NCI-H2227 (cell line): ENCODE measurements around the gene RAI14.

ENCODE experiments used
- DNase-seq: peaks from one replicate; lab custom pipeline; 2025; ENCODE audit not compliant: unreplicated experiment; lab: John Stamatoyannopoulos, UW

Gene RAI14

DNA sequence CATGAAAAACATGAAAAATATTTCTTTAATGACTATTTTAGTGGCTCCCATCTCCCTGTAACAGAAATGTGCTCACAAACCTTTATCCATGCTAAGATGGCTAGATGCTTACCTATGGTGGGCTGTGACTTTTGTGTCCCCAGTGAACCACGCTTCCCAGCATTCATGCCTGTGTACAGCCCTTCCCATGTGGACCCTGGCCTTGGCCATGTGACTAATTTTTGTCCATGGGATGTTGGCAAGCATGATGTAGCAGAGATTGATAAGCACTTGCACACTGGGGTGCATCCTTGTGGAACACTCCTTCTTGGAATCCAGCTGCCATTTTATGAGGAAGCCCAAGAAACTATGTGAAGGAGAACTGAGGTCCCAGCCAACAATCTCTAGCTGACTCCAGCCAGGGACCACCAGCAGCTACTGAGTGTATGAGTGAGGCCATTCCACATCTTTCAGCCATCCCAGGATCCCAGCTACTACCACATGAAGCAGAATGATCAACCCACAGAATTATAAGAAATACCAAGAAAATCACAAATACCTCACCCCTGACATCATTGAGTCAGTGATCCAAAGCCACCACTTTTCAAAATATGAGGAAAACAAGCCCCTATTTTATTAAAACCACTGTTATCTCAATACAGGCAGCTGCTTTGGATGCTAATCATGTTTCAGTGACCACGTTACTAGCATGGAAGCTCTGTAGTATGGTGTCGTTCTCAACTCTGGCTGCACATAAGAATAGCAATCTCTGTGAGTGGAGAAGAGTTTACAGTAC lies 16.1 kb upstream of the RAI14 start:
- DNase-seq, result no peak

GRCh38 chr5:34648039-34648839 lies 7.9 kb upstream of the RAI14 start:
- DNase-seq, result no peak

DNA sequence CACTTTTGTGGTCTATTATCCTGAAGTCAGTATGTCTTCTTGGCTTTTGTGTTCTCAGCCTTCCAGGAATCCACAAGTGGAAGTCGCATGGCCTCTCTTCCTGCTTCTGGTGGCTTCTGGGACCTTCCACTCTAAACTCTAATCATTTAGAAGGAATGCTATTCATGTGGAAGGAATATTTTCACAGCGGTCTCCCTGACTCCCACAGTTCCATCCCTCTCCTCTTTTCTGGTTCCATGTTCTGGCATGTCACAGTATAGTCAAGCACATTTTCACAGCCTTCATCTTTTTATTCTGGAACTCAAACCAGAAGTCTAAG lies 7.3 kb upstream of the RAI14 start:
- no peak for DNase-seq

- DNase-seq, result no peak
Observed at GRCh38 chr5:34651791-34652190, 4.3 kb upstream of the RAI14 start.

- no peak for DNase-seq
Observed at GRCh38 chr5:34652466-34652865, 3.7 kb upstream of the RAI14 start.

- no peak for DNase-seq
Observed at GRCh38 chr5:34652914-34653313, 3.2 kb upstream of the RAI14 start.

GRCh38 chr5:34653708-34654107 lies 2.4 kb upstream of the RAI14 start:
- no peak for DNase-seq

- peak; percentile 79 for DNase-seq
Observed at GRCh38 chr5:34655354-34655991, 655 bp upstream of the RAI14 start.

DNA sequence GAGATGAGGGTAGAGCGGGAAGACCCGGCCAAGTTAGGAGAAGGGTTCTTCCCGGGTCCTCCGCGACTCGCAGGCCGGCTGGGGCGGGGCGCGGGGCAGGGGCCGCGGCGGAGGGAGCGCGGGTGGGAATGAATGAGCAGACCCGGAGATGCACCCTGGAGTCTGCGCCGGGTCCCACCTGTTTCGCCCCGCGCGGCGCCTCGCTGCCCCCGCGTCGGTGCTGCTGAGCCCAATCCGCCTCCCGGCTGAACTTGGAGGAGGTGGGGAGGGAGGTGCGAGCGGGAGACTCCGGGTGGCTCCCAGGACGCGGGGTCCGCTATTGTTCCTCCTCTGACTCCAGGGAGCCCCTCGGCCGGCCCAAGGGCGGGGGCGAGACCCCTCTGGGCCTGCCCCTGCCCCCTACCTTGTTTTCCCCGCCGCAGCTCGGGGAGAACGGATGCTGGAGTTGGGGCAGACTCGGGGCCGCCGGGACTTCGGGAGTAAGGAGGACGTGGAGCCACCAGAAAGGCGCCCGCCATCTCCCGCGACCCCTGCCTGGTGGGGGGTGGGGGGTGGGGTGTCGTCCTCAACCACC lies 659 bp downstream of the RAI14 start:
- peak; percentile 56 for DNase-seq

DNA sequence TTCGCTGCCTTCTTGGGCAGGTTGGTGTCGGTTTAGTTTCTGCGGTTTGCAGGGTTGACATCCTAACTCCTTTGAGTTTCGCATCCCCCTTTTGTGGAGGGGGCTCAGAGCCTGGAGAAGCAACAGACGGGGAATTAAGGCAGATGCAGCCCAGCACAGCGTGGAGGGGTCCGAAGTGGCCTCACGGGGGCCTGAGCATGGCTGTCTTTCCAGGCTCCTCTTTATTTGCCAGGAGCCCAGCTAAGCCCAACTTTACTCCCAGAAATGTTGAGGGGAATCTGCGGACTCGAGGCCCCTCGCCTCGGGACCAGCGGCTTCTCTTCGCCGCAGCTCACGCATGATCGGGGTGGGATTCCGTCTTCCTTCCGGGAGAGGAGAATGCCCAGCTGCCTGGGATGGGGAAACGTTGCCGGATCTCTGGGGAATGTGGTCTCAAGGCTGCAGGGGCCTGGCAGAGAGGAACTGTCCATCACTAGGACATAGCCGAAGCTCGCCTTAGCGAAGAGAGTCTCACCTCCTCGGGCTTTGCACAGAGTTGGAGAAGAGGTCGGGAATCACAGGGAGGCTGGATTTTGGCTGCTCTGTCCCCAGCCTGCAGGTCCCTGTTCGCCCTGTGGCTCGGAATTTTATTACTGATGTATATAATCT lies 1.3 kb downstream of the RAI14 start:
- peak; percentile 49 for DNase-seq

DNA sequence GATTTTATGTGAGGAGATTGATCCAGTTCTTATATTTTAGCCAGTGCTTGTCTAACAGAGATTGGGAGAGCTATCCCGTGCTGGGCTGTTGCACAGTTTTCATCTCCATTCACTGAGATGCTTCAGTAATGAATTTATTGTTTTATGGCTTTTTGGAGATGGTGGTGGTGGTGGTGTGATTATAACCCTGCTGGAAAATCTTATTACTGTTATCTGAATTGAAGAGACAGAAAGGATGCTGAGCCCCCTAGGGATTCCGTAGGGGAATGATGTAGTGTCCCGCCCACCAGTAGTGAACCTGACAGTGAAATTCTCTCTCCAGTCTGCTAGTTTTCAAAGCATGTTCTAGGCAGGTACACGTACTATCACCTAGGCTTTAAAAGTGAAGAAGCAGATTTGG lies 1.9 kb downstream of the RAI14 start:
- peak; percentile 53 for DNase-seq

- DNase-seq, result no peak
Observed at GRCh38 chr5:34659168-34659567, 3.0 kb downstream of the RAI14 start.

DNA sequence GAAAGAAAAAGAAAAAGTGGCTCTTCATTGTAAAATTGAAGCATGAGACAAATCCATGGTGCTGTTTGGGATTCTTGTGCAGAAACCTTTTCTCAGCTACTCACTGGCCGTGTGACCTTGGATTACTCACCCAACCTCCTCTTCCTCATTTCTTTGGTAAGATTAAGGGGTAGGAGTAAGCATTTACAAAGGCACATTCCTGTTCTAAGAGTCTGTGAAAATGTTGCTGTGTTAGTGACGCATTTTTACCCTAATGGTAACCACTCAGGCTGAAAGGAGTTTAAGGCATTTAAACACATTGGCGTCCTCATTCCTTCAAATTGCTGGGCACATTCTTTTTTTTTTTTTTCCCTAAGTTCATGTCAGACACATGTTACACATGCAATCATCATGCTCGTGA lies 4.3 kb downstream of the RAI14 start:
- no peak for DNase-seq

DNA sequence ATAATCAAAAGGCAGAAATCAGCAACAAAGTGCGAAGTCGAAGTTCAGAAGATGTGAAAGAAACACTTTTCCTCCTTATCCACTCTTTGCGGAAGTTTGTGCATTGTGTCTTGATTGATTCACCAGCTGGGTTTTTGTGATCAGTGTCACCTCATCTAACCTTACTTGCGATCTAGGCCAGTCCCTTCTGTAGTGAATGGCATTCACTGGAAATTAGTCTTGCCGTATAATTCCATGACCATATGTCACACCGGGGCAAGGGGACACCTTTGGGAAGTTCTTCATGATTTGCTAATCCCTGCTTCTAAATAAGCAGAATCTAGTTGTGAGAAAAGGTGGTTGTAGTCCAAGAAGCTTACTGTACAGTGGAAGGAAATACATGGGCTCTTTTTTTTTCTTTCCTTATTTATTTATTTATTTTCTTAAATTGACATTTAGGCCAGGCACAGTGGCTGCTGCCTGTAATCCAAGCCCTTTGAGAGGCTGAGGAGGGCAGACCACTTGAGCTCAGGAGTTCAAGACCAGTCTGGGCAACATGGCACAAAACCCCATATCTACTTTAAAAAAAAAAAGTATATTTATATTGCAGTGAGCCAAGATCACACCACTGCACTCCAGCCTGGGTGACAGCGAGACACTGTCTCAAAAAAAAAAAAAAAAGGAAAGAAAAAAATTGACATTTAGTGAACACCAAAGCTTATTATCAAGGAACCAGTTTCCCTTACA lies 7.8 kb downstream of the RAI14 start:
- DNase-seq, result no peak

GRCh38 chr5:34666392-34667080 lies 10.4 kb downstream of the RAI14 start:
- DNase-seq, result peak; percentile 34

DNA sequence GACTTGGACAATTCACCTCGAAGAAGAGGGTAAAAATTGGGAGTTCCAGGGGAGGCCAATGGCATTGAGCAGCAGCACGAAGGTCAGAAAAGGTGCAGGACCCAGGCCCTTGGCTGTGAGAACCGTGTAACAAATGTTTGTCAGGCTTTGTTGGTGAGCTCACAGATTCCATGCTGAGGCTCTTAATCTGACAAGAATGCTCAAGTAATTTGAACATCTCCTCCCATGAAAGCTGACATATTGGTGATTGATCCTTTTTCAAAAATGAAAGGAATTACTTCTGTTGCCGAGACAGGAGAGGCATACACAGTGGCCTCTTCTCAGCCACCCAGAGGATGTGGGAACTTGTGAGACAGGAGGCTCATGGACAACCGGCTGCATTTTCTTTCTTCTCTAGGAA lies 11.6 kb downstream of the RAI14 start:
- no peak for DNase-seq

DNA sequence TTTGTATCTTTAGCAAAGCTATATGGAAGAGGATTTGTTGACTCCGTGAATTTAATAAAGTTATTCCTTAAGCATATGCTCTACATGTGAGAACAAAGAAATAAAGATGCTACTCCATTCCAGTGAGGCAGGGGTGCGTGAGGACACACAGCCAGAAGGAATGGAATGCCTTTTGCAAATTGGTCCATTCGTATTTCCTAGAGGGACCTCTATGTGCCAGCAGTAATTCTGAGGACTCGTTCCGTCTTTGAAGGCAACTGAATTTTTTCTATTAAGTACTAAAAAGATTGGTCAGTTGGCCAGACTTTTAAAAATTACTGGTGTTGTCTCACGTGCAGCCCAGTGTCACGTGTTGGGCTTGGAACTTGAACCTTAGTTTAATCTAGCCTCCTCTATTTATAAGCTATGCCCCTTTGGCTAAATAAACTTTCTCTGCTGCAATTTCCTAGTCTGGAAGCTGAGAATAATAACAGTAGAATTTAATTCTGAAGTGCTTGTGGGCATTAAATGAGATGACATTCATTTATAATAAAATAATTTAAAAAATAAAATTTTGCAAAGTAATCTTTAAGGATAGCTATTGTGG lies 13.9 kb downstream of the RAI14 start:
- no peak for DNase-seq

DNA sequence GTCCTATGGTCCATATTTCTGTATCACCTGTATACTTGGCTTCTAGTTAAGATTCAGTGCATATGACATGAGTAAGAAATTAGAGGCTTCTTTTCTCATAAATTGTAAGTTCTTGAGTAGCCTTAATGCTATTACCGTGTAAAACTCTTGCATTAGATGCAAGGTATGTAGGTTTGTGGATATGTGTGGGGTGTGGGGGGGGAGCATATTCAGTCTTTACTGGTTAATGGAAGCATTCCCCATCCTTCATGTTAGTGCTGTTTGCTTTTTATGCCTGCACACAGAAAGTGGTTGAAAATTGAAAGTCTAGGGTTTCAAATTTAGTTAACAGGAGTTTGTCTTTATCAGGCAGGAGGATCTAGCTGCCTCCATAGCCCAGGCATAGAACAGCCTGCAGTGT lies 16.1 kb downstream of the RAI14 start:
- no peak for DNase-seq

GRCh38 chr5:34673463-34674125 lies 17.5 kb downstream of the RAI14 start:
- DNase-seq, result no peak
